MCF 10A (cell line): ENCODE measurements around the gene ARFGAP3. TPM values are rescaled to one million over a fixed set of nuclear protein-coding genes. Genes with fewer than 3 reads are reported as not detected.

Experiments
- BruUV-seq: library from RNA; stranded (reverse); fragments of 400-500 nt; replicated peaks from 2 replicates; lab custom pipeline; 2021; lab: Mats Ljungman, UMichigan
- CTCF ChIA-PET: fragments of 300-600 bp; sonication (Branson Sonifier 250); formaldehyde crosslinking; extraction: SDS; loops from one replicate; lab custom pipeline; 2021; ENCODE audit warnings: antibody characterized with exemption, inconsistent platforms; lab: Yijun Ruan, JAX
- POLR2A ChIA-PET: fragments of 300-600, 350-650 bp; sonication (Branson Sonifier 250); formaldehyde crosslinking; extraction: SDS; loops from one replicate; lab custom pipeline; 2020; ENCODE audit warnings: antibody characterized with exemption, inconsistent platforms; lab: Yijun Ruan, JAX
- DNase-seq: peaks from one replicate; pipeline ENCODE4 v3.0.0-alpha.2; 2018; ENCODE audit not compliant: unreplicated experiment
- H3K27ac Mint-ChIP-seq: one replicate; pipeline ENCODE4 v1.8.0; 2022; ENCODE audit warnings: mild to moderate bottlenecking, low read depth, mixed read lengths; ENCODE audit not compliant: unreplicated experiment
- H3K27me3 Mint-ChIP-seq: one replicate; pipeline ENCODE4 v1.8.0; 2022; ENCODE audit warnings: mixed read lengths; ENCODE audit not compliant: insufficient read depth, unreplicated experiment
- H3K36me3 Mint-ChIP-seq: one replicate; pipeline ENCODE4 v1.8.0; 2022; ENCODE audit warnings: mild to moderate bottlenecking, moderate library complexity, mixed read lengths; ENCODE audit not compliant: insufficient read depth, unreplicated experiment
- H3K4me1 Mint-ChIP-seq: one replicate; pipeline ENCODE4 v1.8.0; 2022; ENCODE audit warnings: mixed read lengths; ENCODE audit not compliant: insufficient read depth, unreplicated experiment
- H3K4me3 Mint-ChIP-seq: one replicate; pipeline ENCODE4 v1.8.0; 2022; ENCODE audit warnings: mild to moderate bottlenecking, moderate library complexity, mixed read lengths; ENCODE audit not compliant: unreplicated experiment
- H3K9me3 Mint-ChIP-seq: one replicate; pipeline ENCODE4 v1.8.0; 2022; ENCODE audit warnings: mixed read lengths; ENCODE audit not compliant: unreplicated experiment
- intact Hi-C: fragments of 100-400 bp; cut with micrococcal nuclease; formaldehyde crosslinking; loops from 2 replicates; pipeline ENCODE4 v1.14.1; 2022
- total RNA-seq: library from RNA; stranded (reverse); gene quantifications from 2 replicates; pipeline ENCODE4 v1.2.3, GENCODE V29; 2022
- TF ChIP-seq, protein P1 (sequence below): fragments of 200-600 bp; IDR thresholded peaks from one replicate; pipeline ENCODE4 v1.8.0; 2022; ENCODE audit warnings: antibody characterized with exemption, mild to moderate bottlenecking; ENCODE audit not compliant: unreplicated experiment

ARFGAP3 gene
- total RNA-seq, 1 experiment from 2014 or later = 67.1 TPM

DNA sequence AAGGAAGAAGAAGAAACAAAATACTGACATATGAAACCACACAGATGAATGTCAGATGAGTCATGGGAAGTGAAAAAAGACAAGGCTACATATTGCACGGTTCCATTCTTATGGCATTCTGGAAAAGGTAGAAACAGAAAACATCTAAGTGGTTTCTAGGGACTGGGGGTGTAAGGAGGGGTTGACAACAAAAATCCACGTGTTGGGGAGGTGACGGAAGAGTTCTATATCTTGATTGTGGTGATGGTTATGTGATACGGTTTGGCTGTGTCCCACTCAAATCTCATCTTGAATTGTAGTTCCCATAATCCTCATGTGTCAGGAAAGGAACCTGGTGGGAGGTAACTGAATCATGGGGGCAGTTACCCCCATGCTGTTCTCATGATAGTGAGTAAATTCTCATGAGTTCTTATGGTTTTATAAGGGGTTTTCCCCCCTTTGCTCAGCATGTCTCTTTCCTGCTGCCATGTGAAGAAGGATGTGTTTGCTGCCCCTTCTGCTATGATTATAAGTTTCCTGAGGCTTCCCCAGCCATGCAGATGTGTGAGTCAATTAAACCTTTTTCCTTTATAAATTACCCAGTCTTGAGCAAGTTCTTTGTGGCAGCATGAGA lies 6.4 kb upstream of the ARFGAP3 start:
- TF ChIP-seq, protein P1, sequence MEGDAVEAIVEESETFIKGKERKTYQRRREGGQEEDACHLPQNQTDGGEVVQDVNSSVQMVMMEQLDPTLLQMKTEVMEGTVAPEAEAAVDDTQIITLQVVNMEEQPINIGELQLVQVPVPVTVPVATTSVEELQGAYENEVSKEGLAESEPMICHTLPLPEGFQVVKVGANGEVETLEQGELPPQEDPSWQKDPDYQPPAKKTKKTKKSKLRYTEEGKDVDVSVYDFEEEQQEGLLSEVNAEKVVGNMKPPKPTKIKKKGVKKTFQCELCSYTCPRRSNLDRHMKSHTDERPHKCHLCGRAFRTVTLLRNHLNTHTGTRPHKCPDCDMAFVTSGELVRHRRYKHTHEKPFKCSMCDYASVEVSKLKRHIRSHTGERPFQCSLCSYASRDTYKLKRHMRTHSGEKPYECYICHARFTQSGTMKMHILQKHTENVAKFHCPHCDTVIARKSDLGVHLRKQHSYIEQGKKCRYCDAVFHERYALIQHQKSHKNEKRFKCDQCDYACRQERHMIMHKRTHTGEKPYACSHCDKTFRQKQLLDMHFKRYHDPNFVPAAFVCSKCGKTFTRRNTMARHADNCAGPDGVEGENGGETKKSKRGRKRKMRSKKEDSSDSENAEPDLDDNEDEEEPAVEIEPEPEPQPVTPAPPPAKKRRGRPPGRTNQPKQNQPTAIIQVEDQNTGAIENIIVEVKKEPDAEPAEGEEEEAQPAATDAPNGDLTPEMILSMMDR = no peak
- intact Hi-C loops = no loop called here
- Mint-ChIP-seq H3K4me3 (no peak overlapping the region), H3K27me3 (no peaks in the 10 kb centered on the region), H3K27ac (peak overlapping the region; percentile 52), H3K4me1 (peaks cover 7% of the 10 kb centered on the region), H3K9me3 (no peaks in the 10 kb centered on the region), H3K36me3 (peaks cover 10% of the 10 kb centered on the region)
- BruUV-seq = no TSS peak
- POLR2A ChIA-PET = no interaction called here
- DNase-seq = peak; percentile 47
- CTCF ChIA-PET = interaction anchor here (0.6 kb wide), 1 partner anchor 226 kb away, joined by 3 read pairs; no protein-coding TSS in a partner anchor

GRCh38 chr22:42862045-42862734 lies 5.1 kb upstream of the ARFGAP3 start:
- no peaks in the 10 kb centered on the region for H3K9me3 Mint-ChIP-seq
- intact Hi-C loops = no loop called here
- H3K27me3 Mint-ChIP-seq = no peaks in the 10 kb centered on the region
- ChIA-PET POLR2A (interaction anchor here (0.6 kb wide), 1 partner anchor 116 kb away, joined by 3 read pairs; no protein-coding TSS in a partner anchor), CTCF (interaction anchor here (0.6 to 0.7 kb wide), 2 partner anchors 146 to 228 kb away, joined by 3 read pairs; no protein-coding TSS in a partner anchor)
- peaks cover 7% of the 10 kb centered on the region for H3K4me1 Mint-ChIP-seq
- TF ChIP-seq, protein P1 = no peak
- no TSS peak for BruUV-seq
- H3K36me3 Mint-ChIP-seq = no peaks in the 10 kb centered on the region
- no peak overlapping the region for H3K4me3 Mint-ChIP-seq
- DNase-seq = no peak
- peak overlapping the region; percentile 59 for H3K27ac Mint-ChIP-seq

- intact Hi-C loops = no loop called here
- no peaks in the 10 kb centered on the region for H3K36me3 Mint-ChIP-seq
These were observed 3.9 kb upstream of the ARFGAP3 start for GRCh38 chr22:42860968-42861367.

More at GRCh38 chr22:42860968-42861367, 3.9 kb upstream of the ARFGAP3 start:
- Mint-ChIP-seq H3K27ac (no peak overlapping the region), H3K4me3 (no peak overlapping the region), H3K4me1 (peaks cover 7% of the 10 kb centered on the region), H3K27me3 (no peaks in the 10 kb centered on the region), H3K9me3 (no peaks in the 10 kb centered on the region)
- TF ChIP-seq, protein P1 = no peak
- no TSS peak for BruUV-seq
- DNase-seq = no peak
- ChIA-PET CTCF (interaction anchor here (0.6 to 0.7 kb wide), 2 partner anchors 66 to 210 kb away, joined by 3 read pairs; no protein-coding TSS in a partner anchor), POLR2A (interaction anchor here (0.6 to 1.1 kb wide), 2 partner anchors 209 to 245 kb away, joined by 3 read pairs; no protein-coding TSS in a partner anchor)
